ENCODE results near the gene SUSD4.
"Not testable (repeated sequence)": the region's sequence is repeated elsewhere in the genome, so short reads cannot be mapped to it uniquely, and the experiment has no call there.

SUSD4 gene

DNA sequence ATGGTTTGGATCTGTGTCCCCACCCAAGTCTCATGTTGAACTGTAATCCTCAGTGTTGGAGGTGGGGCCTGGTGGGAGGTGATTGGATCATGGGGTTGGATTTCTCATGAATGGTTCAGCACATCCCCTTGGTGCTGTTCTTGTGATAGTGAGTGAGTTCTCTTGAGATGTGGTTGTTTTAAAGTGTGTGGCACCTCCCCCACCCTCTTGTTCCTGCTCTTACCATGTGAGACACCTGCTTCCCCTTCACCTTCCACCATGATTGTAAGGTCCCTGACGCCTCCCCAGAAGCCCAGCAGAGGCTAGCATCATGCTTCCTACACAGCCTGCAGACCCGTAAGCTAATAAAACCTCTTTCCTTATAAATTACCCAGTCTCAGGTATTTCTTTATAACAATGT, 55.8 kb downstream of the SUSD4 start:
- H3K4me3 ChIP-seq (ENCODE audit: low read length): no peak overlapping the region
- no peak for TF ChIP-seq ZNF274 (IDR thresholded peaks at IDR 0.05; ENCODE audit: low read depth, low read length)

DNA sequence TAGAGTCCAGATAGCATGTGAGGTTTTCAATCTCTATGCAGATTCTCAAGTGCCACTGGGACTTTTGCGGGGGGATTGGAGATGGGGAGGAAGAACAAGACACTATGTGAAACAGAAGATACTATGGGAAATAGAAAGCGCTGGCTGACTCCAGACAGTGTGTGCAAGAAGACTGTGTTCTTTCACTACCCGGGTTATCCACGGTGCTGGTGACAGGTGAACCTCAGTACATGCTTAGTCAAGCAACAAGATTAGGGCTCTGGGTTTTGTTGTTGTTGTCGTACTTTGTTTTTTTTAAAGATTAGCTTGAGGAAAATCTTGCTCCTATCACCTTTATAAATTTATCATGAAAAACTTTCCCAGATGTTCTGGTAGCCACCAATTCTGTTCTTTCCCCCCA, 56.4 kb downstream of the SUSD4 start:
- no peak for TF ChIP-seq ZNF274 (IDR thresholded peaks at IDR 0.05; ENCODE audit: low read depth, low read length)

DNA sequence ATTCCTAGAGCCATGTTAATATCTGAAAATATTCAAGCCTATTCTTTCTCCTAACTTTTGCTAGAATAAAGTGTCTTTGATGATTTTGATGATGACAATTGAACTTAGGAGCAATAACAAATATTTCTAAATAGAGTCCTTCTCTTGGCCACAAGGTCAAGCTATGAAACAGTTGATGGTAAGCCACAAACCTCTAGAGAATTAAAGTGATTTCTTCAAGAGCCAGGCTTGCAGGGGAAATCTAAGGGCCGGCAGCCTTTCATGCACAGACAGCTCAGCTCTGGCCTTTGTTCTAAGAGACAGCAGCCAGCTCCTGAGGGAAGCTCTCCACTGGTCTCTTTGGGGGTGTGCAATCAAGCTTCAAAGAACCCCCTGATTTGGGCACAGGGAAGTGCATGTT, 59.0 kb downstream of the SUSD4 start:
- H3K4me3 ChIP-seq (ENCODE audit: low read length): no peak overlapping the region
- no peak for TF ChIP-seq ZNF274 (IDR thresholded peaks at IDR 0.05; ENCODE audit: low read depth, low read length)

More for the DNA sequence above, 56.4 kb downstream of the SUSD4 start:
- H3K4me3 ChIP-seq (ENCODE audit: low read length): no peak overlapping the region

DNA sequence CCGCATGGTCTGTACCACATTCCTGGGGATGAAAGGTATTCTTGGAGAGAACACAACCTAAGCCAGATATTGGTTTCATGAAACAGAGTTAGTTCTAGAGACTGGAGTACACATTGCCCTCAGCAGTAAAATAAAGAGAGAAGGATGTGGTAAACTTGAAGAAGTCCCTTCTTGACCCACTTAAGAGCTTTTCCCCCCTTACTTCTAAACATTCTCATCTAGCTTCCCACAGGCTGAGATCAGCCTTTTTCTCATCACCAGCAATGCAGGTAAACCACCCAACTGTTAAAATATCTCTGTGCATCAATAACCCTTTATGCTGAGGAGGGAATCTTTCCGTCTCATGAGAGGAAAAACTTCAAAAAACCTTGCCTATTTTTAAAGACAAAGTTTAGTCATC, 62.6 kb downstream of the SUSD4 start:
- TF ChIP-seq ZNF274 (IDR thresholded peaks at IDR 0.05; ENCODE audit: low read depth, low read length): no peak
- H3K4me3 ChIP-seq (ENCODE audit: low read length): no peak overlapping the region

DNA sequence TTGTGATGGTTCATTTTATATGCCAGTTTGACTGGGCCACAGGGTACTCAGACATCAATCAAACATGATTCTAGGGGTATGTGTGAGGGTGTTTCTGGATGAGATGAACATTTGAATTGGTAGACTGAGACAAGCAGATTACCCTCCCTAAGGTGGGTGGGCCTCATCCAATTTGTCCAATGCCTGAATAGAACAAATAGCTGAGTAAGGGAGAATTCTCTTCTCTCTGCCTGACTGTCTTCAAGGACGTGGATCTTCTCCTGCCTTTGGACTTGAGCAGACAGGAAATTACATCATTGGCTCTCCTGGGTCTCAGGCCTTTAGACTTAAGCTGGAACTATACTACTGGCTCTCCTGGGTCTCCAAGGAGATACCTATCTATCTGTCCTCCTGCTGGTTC, 64.4 kb downstream of the SUSD4 start:
- TF ChIP-seq ZNF274 (IDR thresholded peaks at IDR 0.05; ENCODE audit: low read depth, low read length): no peak
- H3K4me3 ChIP-seq (ENCODE audit: low read length): no peak overlapping the region

DNA sequence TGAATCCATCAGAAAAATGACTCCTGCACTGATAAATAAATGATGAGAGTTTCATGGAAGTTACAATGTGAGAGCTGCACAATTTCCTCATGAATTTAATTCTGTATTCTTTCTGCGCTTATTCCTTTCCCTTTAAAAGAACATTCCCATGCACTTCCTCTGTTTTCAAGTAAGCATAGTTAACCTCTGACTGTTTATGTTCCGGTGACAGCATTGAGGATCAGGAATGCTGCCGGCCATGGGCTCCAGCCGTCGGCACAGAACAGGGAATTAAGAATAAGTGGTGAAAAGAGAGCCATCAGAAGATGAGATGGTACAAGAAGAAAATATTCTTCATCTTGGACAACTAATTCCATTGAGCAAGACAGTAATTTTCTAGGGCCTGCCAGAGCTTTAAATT, 65.3 kb downstream of the SUSD4 start:
- no peak overlapping the region for H3K4me3 ChIP-seq (ENCODE audit: low read length)
- no peak for TF ChIP-seq ZNF274 (IDR thresholded peaks at IDR 0.05; ENCODE audit: low read depth, low read length)

DNA sequence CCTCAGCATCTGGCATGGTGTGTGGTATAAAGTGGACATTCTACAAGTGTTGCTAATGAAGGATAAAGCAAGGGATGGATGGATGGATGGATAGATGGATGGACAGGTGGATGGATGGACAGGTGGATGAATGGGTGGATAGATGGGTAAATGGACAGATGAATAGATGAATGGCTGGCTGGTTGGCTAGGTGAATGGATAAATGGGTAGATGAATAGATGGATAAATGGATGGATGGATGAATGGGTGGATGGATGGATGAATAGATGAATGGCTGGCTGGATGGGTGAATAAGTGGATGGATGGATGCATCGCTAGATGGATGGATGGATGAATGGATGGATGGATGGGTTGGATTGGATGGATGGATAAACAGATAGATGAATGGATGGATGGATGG, 66.2 kb downstream of the SUSD4 start:
- TF ChIP-seq ZNF274 (IDR thresholded peaks at IDR 0.05; ENCODE audit: low read depth, low read length): no peak

DNA sequence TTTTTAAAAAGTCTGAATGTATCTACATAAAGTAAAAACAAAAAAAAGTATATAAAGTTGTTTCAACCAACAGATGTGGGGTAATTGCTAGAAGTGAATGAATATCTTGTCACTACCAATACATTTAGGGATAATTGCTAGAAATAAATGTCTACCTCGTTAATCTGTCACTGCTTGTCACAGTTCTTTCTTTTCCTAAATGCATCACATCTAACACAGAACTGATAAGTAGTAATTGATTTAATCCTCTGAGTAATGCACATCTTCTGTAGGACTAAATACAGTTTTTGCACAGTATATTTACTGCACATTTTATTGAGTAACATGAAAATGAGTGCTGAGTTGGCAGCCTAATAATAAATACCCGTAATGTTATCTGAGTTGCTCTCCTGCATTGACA, 72.2 kb downstream of the SUSD4 start:
- no peak for TF ChIP-seq ZNF274 (IDR thresholded peaks at IDR 0.05; ENCODE audit: low read depth, low read length)

More for the DNA sequence above, 66.2 kb downstream of the SUSD4 start:
- no peak overlapping the region for H3K4me3 ChIP-seq (ENCODE audit: low read length)

DNA sequence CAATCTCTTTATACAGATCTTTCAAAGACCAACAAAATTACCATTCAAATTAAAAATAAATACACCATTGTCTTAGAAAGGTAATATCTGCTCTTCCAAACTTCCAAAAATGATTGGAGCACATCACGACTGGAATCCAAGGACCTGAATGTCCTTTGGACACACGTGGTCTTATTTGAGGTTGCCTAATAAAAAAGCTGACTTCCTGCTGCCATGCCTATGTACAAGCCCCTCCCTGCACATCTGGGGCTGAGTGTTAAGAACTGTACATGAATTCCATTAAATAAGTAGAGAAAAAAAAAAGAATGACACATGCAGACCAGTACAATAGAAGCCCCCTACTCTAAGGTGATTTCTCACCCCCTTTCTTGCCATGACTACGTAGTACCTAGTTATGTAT, 73.6 kb downstream of the SUSD4 start:
- no peak overlapping the region for H3K4me3 ChIP-seq (ENCODE audit: low read length)
- TF ChIP-seq ZNF274 (IDR thresholded peaks at IDR 0.05; ENCODE audit: low read depth, low read length): no peak

More for the DNA sequence above, 72.2 kb downstream of the SUSD4 start:
- H3K4me3 ChIP-seq (ENCODE audit: low read length): no peak overlapping the region

DNA sequence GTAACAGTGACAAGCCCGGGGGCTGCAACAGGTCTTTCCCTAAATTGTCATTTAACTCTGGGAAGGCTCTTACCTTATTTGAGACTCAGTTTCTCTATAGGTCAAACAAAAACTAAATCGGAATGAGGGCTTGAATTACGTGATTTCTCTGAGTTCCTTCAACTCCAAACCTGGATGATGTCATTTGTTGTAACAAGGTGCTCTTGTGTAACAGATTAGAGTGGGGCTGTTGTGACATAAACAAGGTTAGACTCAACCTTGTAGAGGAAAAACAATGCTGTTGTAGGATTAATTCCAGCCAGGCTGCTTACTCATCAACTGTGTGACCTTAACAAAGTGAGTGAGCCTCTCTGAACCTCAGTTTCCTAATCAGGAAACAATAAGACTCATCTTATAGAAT, 74.4 kb downstream of the SUSD4 start:
- no peak overlapping the region for H3K4me3 ChIP-seq (ENCODE audit: low read length)
- no peak for TF ChIP-seq ZNF274 (IDR thresholded peaks at IDR 0.05; ENCODE audit: low read depth, low read length)

DNA sequence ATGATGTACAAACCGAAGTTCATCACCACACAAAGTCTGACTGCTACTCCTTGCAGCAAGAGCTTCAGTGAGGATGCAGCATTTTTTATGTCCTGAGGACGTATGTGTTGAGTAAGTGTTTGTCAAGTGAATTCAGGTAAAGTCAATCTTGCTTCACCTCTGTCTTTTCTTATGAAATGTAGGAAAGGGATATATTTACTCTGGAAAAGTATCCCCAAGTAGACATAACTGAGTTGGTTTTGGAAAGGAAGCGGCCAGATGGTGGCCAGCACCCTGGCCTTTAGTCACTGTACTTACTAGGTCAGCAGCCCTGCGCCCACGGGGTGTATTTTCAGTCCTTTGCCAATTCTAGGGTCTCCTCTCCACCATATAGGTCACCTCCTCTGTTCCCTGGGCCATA, 75.2 kb downstream of the SUSD4 start:
- H3K4me3 ChIP-seq (ENCODE audit: low read length): no peak overlapping the region
- no peak for TF ChIP-seq ZNF274 (IDR thresholded peaks at IDR 0.05; ENCODE audit: low read depth, low read length)

DNA sequence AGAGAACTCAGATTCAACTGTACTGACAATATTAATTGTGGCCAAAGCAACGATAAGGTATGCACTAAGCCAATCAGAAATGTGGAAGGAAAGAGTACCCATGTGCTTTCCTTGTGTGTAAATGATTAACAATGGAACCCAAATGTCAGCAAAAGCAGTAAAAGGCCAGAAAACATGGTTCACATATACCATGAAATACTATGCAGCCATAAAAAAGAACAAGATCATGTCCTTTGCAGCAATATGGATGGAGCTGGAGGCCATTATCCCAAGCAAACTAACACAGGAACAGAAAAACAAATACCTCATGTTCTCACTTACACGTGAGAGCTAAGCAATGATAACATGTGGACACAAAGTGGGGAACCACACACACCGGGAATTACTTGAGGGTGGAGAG, 78.5 kb downstream of the SUSD4 start:
- TF ChIP-seq ZNF274 (IDR thresholded peaks at IDR 0.05; ENCODE audit: low read depth, low read length): no peak
- no peak overlapping the region for H3K4me3 ChIP-seq (ENCODE audit: low read length)

DNA sequence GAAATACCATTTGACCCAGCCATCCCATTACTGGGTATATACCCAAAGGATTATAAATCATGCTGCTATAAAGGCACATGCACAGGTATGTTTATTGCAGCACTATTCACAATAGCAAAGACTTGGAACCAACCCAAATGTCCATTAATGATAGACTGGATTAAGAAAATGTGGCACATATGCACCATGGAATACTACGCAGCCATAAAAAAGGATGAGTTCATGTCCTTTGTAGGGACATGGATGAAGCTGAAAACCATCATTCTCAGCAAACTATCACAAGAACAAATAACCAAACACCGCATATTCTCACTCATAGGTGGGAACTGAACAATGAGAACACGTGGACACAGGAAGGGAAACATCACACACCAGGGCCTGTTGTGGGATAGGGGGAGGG, 80.3 kb downstream of the SUSD4 start:
- not testable (repeated sequence) for H3K4me3 ChIP-seq (ENCODE audit: low read length)

DNA sequence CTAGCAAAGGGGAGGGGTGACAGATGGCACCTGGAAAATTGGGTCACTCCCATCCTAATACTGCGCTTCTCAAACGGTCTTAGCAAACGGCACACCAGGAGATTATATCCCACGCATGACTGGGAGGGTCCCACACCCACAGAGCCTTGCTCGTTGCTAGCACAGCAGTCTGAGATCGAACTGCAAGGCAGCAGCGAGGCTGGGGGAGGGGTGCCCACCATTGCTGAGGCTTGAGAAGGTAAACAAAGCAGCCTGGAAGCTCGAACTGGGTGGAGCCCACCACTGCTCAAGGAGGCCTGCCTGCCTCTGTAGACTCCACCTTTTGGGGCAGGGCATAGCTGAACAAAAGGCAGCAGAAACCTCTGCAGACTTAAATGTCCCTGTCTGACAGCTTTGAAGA, 85.7 kb downstream of the SUSD4 start:
- H3K4me3 ChIP-seq (ENCODE audit: low read length): not testable (repeated sequence)

DNA sequence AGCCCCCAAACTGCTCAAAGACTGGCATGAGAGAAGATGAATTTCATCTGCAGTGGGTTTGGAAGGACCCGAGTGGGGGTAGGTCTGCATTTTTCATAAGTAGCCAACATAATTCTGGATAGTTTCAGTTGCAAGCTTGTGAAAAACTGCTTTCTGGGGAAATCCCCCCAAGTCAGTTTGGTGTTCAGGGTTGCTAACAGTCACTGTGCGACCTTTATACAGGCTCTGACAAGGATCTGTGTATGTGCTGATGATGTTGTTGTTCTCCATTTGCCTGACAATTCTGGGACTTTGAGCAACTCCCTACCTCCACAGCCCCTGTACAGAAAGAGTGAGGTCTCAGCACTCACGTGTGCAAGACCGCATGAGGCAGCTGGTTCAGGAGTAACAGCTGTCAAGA, 87.9 kb downstream of the SUSD4 start:
- H3K4me3 ChIP-seq (ENCODE audit: low read length): no peak overlapping the region
- no peak for TF ChIP-seq ZNF274 (IDR thresholded peaks at IDR 0.05; ENCODE audit: low read depth, low read length)

DNA sequence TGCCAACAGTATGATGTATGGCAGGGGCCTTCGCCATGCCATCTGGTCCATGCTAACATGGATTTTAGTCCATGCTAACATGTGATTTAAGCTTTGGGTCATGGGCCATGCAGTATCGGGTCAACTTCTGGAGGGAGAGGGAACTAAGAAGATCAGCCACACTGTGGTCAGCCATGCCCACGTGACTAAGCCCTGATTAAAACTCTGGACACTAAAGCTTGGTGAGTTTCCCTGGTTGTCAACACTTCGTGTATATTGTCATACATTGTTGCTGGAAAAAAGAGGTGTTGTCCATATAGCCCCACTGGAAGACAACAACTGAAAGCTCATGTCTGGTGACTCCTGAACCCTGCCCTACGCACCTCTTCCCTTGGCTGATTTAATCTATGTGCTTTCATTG, 90.5 kb downstream of the SUSD4 start:
- no peak for TF ChIP-seq ZNF274 (IDR thresholded peaks at IDR 0.05; ENCODE audit: low read depth, low read length)
- H3K4me3 ChIP-seq (ENCODE audit: low read length): no peak overlapping the region

Data from GM08714 (cell line).